Measurements from ENCODE around the gene TAF11L14.
"Not testable (repeated sequence)": the region's sequence is repeated elsewhere in the genome, so short reads cannot be mapped to it uniquely, and the experiment has no call there.

DNA sequence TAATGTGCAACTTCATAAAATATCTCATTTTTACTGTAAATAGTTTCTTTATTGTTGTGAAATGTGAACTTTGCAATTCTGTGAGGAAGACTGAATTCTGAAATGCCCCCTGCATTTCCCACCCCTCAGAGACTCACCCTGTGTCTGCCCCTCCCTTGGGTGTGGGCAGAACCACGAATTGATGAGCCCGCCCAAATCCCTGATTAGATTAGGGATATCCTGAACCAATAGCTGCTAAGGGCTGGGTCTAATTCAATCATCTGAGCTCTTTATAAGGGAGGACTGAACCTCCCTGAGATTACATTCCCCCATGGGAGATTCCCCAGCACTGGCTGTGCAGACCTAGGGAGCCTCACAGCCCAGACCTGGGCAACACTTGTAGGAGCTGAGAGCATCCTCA is 24.2 kb upstream of the TAF11L14 start, which contains the start of gene TAF11L12:
- TF ChIP-seq MAX (IDR thresholded peaks at IDR 0.05); POLR2A (IDR thresholded peaks at IDR 0.05; ENCODE audit: borderline replicate concordance, extremely low read depth, insufficient read depth, insufficient read length); RAD21 (IDR thresholded peaks at IDR 0.05; ENCODE audit: low read depth); YY1 (IDR thresholded peaks at IDR 0.05; ENCODE audit: extremely low read depth, insufficient replicate concordance, low read depth, low read length); JUND (IDR thresholded peaks at IDR 0.05); POLR2AphosphoS5 (IDR thresholded peaks at IDR 0.05; ENCODE audit: low read depth, low read length); EGR1 (IDR thresholded peaks at IDR 0.05; ENCODE audit: low read depth); ATF3 (IDR thresholded peaks at IDR 0.05): not testable (repeated sequence)
- TF ChIP-seq, protein P1, sequence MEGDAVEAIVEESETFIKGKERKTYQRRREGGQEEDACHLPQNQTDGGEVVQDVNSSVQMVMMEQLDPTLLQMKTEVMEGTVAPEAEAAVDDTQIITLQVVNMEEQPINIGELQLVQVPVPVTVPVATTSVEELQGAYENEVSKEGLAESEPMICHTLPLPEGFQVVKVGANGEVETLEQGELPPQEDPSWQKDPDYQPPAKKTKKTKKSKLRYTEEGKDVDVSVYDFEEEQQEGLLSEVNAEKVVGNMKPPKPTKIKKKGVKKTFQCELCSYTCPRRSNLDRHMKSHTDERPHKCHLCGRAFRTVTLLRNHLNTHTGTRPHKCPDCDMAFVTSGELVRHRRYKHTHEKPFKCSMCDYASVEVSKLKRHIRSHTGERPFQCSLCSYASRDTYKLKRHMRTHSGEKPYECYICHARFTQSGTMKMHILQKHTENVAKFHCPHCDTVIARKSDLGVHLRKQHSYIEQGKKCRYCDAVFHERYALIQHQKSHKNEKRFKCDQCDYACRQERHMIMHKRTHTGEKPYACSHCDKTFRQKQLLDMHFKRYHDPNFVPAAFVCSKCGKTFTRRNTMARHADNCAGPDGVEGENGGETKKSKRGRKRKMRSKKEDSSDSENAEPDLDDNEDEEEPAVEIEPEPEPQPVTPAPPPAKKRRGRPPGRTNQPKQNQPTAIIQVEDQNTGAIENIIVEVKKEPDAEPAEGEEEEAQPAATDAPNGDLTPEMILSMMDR (IDR thresholded peaks at IDR 0.05 in 2 of 3, conservative IDR thresholded peaks at IDR 0.05 in 1 of 3; ENCODE audit: borderline replicate concordance in 1 of 3, insufficient read depth in 1 of 3, low read depth in 2 of 3, low read length in 2 of 3), result not testable (repeated sequence)
